Breast epithelium (tissue), 3 donors: ENCODE measurements around the gene ANKRD55.

ENCODE experiments used
- POLR2AphosphoS5 ChIP-seq, 3 donors: sonication (generic); formaldehyde crosslinking; IDR thresholded peaks; one replicate each; pipeline ENCODE4 v1.6.1; 2017; ENCODE audit warnings: antibody characterized with exemption in 3 of 3
- TF ChIP-seq, protein P1 (sequence below), 3 donors: fragments of 450-650 bp; IDR thresholded peaks; one replicate each; pipeline ENCODE4 v1.5.1; 2016 to 2017; ENCODE audit warnings: antibody characterized with exemption in 3 of 3, mild to moderate bottlenecking in 3 of 3, moderate library complexity in 3 of 3

DNA sequence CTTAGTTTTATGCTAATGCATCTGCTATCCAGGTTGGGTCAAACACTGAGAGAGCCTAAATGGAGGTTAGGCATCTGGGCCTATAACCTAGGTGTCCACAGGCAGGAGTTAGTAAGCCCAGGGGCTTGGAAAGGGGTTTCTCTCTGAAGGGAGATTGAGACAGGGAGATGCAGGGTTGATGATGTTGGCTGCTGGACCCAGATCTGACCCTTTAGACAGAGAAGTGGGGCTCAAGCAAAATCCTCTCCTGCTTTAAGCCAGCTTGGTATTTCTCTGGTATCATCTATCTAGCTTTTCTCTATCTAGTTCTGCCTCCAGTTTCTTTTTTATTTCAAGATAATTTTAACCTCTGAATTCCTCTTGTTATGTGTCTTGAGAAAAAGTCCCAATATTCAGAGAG is 18.3 kb upstream of the ANKRD55 start:
- TF ChIP-seq, protein P1, sequence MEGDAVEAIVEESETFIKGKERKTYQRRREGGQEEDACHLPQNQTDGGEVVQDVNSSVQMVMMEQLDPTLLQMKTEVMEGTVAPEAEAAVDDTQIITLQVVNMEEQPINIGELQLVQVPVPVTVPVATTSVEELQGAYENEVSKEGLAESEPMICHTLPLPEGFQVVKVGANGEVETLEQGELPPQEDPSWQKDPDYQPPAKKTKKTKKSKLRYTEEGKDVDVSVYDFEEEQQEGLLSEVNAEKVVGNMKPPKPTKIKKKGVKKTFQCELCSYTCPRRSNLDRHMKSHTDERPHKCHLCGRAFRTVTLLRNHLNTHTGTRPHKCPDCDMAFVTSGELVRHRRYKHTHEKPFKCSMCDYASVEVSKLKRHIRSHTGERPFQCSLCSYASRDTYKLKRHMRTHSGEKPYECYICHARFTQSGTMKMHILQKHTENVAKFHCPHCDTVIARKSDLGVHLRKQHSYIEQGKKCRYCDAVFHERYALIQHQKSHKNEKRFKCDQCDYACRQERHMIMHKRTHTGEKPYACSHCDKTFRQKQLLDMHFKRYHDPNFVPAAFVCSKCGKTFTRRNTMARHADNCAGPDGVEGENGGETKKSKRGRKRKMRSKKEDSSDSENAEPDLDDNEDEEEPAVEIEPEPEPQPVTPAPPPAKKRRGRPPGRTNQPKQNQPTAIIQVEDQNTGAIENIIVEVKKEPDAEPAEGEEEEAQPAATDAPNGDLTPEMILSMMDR (IDR thresholded peaks at IDR 0.05), result no peak
- no peak for TF ChIP-seq POLR2AphosphoS5 (IDR thresholded peaks at IDR 0.05)
